D721Med (cell line): ENCODE measurements around the gene RNH1.

Experiments
- DNase-seq: peaks from one replicate; pipeline ENCODE4 v3.0.0; 2011; ENCODE audit warnings: low spot score; ENCODE audit not compliant: insufficient read length
- FAIRE-seq: peaks from 2 replicates; lab custom pipeline; 2011; peaks lifted over from hg19 to GRCh38; lab: Jason Lieb, UNC
- TF ChIP-seq, protein P1 (sequence below): IDR thresholded peaks from 2 replicates; pipeline ENCODE4 v1.5.1; 2012; ENCODE audit warnings: mild to moderate bottlenecking, control low read depth; ENCODE audit not compliant: insufficient read depth; ENCODE audit errors: missing control alignments

The RNH1 gene

DNA sequence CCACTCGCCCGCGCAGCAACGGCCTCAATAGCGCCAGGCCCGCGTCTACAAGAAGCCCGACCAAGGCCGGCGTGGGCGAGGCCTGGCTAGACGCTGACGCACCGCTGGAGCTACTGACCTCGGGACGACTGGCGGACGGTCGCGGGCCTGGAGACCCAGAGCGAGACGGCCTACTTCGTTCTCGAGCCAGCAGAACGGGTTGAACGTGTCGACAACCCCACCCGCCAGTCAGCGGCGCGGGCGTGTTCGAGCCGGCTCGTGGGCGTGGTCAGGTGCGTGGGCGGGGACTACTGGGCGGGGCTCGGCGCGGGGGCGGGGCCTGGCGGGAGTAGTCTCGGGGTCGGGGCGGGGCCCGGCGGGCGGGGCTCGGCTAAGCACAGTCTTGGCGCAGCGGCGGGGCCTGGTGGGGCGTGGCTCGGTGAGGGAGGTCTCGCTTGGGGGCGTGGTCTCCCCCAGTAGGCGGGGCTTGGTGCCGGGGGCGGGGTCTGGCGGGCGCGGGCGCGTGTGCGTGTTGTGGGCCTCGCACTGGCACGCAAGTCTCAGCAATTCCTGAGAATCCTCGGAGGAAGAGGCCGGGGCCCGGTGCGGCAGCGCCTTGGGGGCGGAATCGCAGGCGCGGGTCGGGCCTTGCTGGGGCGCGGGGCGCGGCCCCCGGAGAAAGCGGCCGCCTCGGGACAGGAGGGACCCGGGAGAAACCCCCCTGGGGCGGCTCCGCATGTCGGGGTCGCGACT is at the start of gene RNH1:
RNH1 (minus strand) TSS at position 248 of the 732 bp plus-strand sequence. CDS start 5,080 bp downstream, outside the sequence.
- TF ChIP-seq, protein P1, sequence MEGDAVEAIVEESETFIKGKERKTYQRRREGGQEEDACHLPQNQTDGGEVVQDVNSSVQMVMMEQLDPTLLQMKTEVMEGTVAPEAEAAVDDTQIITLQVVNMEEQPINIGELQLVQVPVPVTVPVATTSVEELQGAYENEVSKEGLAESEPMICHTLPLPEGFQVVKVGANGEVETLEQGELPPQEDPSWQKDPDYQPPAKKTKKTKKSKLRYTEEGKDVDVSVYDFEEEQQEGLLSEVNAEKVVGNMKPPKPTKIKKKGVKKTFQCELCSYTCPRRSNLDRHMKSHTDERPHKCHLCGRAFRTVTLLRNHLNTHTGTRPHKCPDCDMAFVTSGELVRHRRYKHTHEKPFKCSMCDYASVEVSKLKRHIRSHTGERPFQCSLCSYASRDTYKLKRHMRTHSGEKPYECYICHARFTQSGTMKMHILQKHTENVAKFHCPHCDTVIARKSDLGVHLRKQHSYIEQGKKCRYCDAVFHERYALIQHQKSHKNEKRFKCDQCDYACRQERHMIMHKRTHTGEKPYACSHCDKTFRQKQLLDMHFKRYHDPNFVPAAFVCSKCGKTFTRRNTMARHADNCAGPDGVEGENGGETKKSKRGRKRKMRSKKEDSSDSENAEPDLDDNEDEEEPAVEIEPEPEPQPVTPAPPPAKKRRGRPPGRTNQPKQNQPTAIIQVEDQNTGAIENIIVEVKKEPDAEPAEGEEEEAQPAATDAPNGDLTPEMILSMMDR = no peak
- FAIRE-seq = no peak

DNA sequence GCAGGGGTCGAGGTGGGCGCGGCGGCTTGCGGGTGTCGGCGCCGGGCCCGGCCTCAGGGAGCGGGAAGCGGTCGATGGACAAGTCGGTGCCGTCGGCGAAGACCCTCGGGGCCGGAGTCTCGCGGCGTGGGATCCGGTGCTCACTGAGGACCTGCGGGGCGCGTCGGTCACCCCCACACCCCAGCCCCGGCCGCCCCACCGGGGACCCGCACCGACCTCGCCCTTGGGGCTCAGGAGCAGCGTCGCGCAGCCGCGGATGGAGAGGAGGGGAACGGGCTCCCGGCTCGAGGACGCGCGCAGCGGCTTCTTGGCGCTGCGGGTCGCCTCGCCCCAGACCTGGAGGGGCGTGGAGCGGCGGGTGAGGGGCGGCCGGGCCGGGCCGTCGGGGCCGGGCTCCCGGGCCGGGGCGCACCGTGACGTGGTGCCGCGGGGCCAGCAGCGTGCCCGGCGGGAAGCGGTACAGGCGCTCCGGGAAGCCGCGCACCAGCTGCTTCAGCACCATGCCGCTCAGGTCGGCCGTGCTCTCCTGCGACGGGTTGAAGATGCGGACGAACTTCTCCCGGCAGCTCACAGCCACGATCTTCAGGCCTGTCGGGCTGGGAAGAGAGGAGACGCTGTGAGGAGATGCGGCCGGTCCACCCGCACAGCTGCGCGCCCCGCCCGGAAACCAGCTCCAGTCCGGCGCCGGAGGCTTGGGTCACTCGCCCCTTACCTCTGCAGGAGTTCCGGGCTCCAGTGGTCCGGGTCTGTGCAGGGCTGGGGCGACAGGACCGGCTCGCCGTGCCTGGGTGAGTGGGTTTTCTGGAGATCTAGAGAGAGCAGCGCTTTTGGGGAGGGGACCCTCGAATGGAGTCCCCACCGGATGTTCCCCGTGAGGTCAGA is 49.0 kb upstream of the RNH1 start:
- FAIRE-seq (no peak), DNase-seq (no peak)
- TF ChIP-seq, protein P1 = no peak

More for the DNA sequence above, at the start of gene RNH1:
- peak; percentile 61 for DNase-seq

DNA sequence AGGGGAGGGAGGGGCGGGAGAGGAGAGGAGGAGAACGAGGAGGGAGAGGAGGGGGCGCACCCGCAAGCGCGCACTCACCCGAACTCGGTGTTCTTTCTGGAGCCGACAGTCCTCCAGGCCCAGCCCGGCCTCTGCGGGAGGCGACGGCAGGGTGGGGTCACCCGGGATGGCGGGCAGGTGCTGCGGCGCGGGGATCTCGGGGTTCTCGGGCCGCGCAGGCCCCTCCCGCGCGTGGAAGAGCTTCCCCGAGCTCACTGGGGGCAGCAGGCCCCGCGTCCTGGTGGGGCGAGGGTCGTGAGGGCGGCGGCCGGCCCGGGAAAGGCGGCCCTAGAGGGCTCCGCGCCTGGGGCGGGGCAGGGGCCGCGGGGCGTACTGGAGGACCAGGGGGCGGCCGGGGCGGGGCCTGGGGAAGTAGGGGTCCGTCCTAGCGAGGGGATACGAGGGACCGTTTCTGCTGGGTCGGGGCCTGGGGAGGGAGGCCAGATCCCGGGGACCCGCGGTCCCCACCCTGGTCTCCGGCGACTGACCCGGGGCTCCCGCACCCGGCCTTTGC is 48.3 kb upstream of the RNH1 start:
- TF ChIP-seq, protein P1 = no peak
- DNase-seq = no peak
- no peak for FAIRE-seq

DNA sequence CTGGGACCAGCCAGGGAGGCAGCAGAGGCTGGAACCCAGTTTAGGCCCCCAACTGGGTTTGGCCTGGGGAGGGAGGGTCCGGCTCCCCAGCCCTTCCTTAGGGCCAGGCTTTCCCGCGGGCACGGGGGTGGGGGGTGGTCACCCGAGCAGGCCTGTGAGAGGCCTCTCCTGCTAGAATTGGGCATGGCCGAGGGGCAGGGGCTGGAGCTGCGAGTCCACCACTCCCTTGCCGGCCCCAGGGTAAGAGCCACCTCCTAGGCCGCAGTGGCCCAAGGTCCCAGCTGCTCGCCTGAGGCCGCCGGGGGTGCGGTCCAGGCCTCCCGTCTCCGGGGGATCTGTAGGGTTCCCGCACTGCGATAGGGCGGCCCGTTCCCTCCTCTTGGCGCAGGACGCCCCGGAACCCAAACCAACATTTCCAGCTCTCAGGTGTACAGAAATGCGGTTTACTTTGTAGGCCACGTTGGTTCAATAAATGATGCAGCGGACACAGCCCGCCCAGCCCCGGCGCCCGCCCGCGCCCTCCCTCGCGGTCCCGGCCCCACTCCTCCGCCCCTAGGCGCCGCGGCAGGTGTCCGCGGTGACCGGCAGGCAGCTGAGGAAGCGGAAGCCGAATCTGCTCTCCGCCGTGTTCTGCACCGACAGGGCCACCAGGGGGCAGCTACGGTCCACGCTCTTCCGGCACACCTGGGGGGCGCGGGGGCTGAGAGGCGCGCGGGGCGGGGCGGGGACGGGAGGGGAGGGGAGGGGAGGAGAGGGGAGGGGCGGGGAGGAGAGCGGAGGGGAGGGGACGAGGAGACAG is 47.6 kb upstream of the RNH1 start:
- TF ChIP-seq, protein P1 = peak; percentile 63
- FAIRE-seq (no peak), DNase-seq (peak; percentile 45)

DNA sequence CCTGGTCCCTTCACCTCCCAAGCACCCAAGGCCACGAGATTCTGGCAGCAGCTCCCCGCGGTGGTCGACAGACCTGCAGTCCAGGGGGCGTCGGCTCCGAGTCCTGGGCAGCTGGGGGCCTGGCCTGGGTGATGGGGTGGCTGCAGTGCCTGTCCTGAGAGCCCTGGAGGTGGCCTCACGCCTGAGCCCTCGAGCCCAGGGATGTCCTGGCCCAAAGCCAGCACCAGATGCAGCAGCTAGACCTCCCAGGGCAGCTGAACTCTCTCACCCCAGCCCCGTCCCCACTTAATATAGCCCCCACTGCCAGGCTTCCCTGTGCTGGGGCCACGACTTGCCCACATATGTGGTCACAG is 46.9 kb upstream of the RNH1 start:
- FAIRE-seq (no peak), DNase-seq (no peak)
- TF ChIP-seq, protein P1 = no peak

DNA sequence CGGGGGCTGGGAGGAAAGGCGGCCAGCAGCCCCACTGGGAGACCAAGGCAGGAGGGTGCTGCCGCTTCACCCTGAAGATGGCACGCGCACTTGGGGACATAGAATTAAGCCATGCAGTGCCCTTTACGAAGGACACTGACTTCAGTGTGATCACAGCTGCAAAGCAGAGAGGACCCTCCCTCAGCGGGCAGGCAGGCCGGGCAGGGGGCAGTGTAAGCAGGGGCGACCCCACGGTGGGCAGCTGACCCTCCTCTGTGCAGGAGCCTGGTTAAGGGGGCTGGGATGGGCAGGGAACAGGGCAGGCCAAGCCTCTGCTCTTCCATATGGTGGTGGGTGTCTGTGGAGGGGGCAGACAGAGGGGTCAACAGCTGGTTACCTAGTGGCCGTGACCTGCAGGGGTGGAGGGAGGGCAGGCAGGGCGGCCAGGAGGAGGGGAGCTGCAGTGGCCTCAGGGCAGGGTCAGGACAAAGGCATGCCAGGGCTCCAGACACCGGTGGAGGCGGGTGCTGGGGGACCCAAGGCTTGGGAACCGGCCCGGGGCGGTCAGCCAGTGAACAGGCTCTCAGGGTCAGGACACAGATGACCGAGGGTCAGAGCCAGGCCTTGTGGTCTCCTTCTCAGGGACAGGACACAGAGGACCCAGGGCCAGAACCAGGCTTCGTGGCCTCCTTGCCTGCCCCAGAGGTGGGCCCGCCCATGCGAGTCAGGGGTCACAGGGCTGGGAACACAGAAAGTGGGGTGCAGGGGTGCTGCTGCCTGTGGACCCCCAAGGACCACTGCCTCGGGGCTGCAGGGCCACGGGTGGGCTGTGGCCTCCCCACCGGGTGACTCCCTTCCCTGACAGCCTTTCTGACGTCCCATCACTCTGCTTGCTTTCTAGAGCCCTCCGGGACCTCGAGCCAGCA is 46.3 kb upstream of the RNH1 start:
- no peak for FAIRE-seq
- TF ChIP-seq, protein P1 = no peak
- no peak for DNase-seq
